ENCODE results near the gene CSF1. TPM values are rescaled to one million over a fixed set of nuclear protein-coding genes. Genes with fewer than 3 reads are reported as not detected.

Gene CSF1
- total RNA-seq, 4 donors from 2014 or later: 7.6 to 34.8 (median 15.9) TPM

GRCh38 chr1:109954041-109954512 lies 43.4 kb downstream of the CSF1 start:
- Histone ChIP-seq H3K27me3 (no peaks in the 10 kb centered on the region), H3K27ac (no peak overlapping the region), H3K36me3 (no peaks in the 10 kb centered on the region), H3K9me3 (no peaks in the 10 kb centered on the region), H3K4me1 (no peaks in the 10 kb centered on the region), H3K4me3 (no peak overlapping the region)
- intact Hi-C loops (cut with DNase I): no loop called here
- no peak for DNase-seq
- 43 to 80% methylated on average over 1 of the region's 1 CpG for WGBS, 2 donors
- no peak for TF ChIP-seq POLR2A (IDR thresholded peaks at IDR 0.05)
- TF ChIP-seq, protein P1, sequence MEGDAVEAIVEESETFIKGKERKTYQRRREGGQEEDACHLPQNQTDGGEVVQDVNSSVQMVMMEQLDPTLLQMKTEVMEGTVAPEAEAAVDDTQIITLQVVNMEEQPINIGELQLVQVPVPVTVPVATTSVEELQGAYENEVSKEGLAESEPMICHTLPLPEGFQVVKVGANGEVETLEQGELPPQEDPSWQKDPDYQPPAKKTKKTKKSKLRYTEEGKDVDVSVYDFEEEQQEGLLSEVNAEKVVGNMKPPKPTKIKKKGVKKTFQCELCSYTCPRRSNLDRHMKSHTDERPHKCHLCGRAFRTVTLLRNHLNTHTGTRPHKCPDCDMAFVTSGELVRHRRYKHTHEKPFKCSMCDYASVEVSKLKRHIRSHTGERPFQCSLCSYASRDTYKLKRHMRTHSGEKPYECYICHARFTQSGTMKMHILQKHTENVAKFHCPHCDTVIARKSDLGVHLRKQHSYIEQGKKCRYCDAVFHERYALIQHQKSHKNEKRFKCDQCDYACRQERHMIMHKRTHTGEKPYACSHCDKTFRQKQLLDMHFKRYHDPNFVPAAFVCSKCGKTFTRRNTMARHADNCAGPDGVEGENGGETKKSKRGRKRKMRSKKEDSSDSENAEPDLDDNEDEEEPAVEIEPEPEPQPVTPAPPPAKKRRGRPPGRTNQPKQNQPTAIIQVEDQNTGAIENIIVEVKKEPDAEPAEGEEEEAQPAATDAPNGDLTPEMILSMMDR (IDR thresholded peaks at IDR 0.05): no peak

GRCh38 chr1:109959632-109959973 lies 49.0 kb downstream of the CSF1 start:
- H3K27me3 ChIP-seq: no peaks in the 10 kb centered on the region
- TF ChIP-seq, protein P1 (IDR thresholded peaks at IDR 0.05): no peak
- no peak for TF ChIP-seq POLR2A (IDR thresholded peaks at IDR 0.05)
- 57 to 83% methylated on average over 1 of the region's 1 CpG for WGBS, 2 donors

GRCh38 chr1:109959974-109960744 lies 49.5 kb downstream of the CSF1 start:
- TF ChIP-seq POLR2A (IDR thresholded peaks at IDR 0.05): no peak
- TF ChIP-seq, protein P1 (IDR thresholded peaks at IDR 0.05): no peak
- H3K27ac ChIP-seq: no peak overlapping the region
- peaks cover 0 to 15% (median 5%) of the 10 kb centered on the region in 3 donors for H3K4me1 ChIP-seq
- no peaks in the 10 kb centered on the region for H3K27me3 ChIP-seq
- H3K36me3 ChIP-seq: no peaks in the 10 kb centered on the region
- intact Hi-C loops (cut with DNase I): no loop called here
- 69 to 75% methylated on average over 6 to 7 of the region's 7 CpGs for WGBS, 2 donors
- no peaks in the 10 kb centered on the region for H3K9me3 ChIP-seq
- H3K4me3 ChIP-seq: no peak overlapping the region
- no peak for DNase-seq

More at GRCh38 chr1:109959632-109959973, 49.0 kb downstream of the CSF1 start:
- Histone ChIP-seq H3K9me3 (no peaks in the 10 kb centered on the region), H3K27ac (no peak overlapping the region), H3K36me3 (no peaks in the 10 kb centered on the region), H3K4me1 (peaks cover 0 to 15% (median 5%) of the 10 kb centered on the region in 3 donors), H3K4me3 (no peak overlapping the region)
- intact Hi-C loops (cut with DNase I): no loop called here
- no peak for DNase-seq

GRCh38 chr1:109960745-109961094 lies 50.1 kb downstream of the CSF1 start:
- intact Hi-C loops (cut with DNase I): no loop called here
- Histone ChIP-seq H3K4me1 (peaks cover 0 to 15% (median 5%) of the 10 kb centered on the region in 3 donors), H3K27ac (no peak overlapping the region), H3K27me3 (no peaks in the 10 kb centered on the region), H3K9me3 (no peaks in the 10 kb centered on the region), H3K4me3 (no peak overlapping the region), H3K36me3 (no peaks in the 10 kb centered on the region)
- TF ChIP-seq POLR2A (IDR thresholded peaks at IDR 0.05): no peak
- TF ChIP-seq, protein P1 (IDR thresholded peaks at IDR 0.05): no peak
- no peak for DNase-seq
- 33 to 39% methylated on average over 1 of the region's 1 CpG for WGBS, 2 donors

GRCh38 chr1:109963864-109964263 lies 53.2 kb downstream of the CSF1 start:
- DNase-seq: no peak
- intact Hi-C loops (cut with DNase I): no loop called here
- WGBS, 2 donors: 38 to 56% methylated on average over 1 of the region's 1 CpG
- Histone ChIP-seq H3K27me3 (no peaks in the 10 kb centered on the region), H3K36me3 (no peaks in the 10 kb centered on the region), H3K4me1 (peaks cover 0 to 15% (median 5%) of the 10 kb centered on the region in 3 donors), H3K4me3 (no peak overlapping the region), H3K27ac (no peak overlapping the region), H3K9me3 (no peaks in the 10 kb centered on the region)
- no peak for TF ChIP-seq POLR2A (IDR thresholded peaks at IDR 0.05)
- TF ChIP-seq, protein P1 (IDR thresholded peaks at IDR 0.05): no peak
